Retinal pigment epithelial cell (primary cell): ENCODE results near the gene ANKRD11.
A peak's percentile ranks its signal among the peaks of the same experiment; 100 is the strongest.
"Not testable (repeated sequence)": the region's sequence is repeated elsewhere in the genome, so short reads cannot be mapped to it uniquely, and the experiment has no call there.

ENCODE experiments used
- DNase-seq: peaks from one replicate; pipeline ENCODE4 v3.0.0-alpha.2; 2010; ENCODE audit warnings: low read depth
- H3K4me3 ChIP-seq: 2 replicates; pipeline ENCODE4 v1.5.1; 2011; ENCODE audit warnings: mild to moderate bottlenecking, low read length, control low read depth, moderate library complexity
- TF ChIP-seq, protein P1 (sequence below): conservative IDR thresholded peaks from 2 replicates; pipeline ENCODE4 v1.5.1; 2011; ENCODE audit warnings: low read depth, low read length, control low read depth, inconsistent platforms

Gene ANKRD11

DNA sequence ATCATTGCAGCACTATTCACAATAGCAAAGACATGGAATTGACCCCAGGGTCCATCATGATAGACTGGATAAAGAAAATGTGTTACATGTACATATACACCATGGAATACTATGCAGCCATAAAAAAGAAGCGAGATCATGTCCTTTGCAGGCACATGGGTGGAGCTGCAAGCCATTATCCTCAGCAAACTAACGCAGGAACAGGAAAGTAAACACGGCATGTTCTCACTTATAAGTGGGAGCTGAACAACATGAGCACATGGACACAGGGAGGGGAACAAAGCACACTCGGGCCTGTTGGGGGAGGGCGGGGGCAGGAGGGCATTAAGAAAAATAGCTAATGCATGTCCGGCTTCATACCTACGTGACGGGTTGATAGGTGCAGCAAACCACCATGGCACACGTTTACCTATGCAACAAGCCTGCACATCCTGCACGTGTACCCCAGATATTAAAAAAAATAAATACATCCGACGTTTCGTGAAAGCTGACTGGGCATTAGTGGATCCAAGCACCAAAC lies 243.9 kb downstream of the ANKRD11 start:
- H3K4me3 ChIP-seq = peak overlapping the region; percentile 35
- TF ChIP-seq, protein P1, sequence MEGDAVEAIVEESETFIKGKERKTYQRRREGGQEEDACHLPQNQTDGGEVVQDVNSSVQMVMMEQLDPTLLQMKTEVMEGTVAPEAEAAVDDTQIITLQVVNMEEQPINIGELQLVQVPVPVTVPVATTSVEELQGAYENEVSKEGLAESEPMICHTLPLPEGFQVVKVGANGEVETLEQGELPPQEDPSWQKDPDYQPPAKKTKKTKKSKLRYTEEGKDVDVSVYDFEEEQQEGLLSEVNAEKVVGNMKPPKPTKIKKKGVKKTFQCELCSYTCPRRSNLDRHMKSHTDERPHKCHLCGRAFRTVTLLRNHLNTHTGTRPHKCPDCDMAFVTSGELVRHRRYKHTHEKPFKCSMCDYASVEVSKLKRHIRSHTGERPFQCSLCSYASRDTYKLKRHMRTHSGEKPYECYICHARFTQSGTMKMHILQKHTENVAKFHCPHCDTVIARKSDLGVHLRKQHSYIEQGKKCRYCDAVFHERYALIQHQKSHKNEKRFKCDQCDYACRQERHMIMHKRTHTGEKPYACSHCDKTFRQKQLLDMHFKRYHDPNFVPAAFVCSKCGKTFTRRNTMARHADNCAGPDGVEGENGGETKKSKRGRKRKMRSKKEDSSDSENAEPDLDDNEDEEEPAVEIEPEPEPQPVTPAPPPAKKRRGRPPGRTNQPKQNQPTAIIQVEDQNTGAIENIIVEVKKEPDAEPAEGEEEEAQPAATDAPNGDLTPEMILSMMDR = peak; percentile 21
- no peak for DNase-seq

DNA sequence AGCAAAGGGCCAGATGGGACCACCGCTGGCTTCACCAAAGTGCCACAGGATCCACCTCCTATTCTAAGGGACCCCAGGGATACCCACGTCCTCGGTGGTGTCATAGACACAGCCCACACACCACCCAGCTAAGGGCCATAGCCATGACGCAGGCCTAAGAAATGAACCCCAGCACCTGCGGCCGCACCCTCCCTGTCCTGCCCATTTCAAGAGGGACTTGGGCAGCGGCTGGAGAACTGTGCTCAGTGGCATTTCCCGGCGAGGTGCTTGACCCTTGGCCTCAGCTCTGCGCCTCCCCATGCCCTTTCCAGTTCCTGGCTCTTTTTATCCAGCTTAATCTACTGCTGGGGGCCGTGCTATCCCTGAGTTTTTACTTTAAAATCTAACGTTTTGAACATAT lies 245.6 kb downstream of the ANKRD11 start:
- no peak for DNase-seq
- no peak overlapping the region for H3K4me3 ChIP-seq
- TF ChIP-seq, protein P1 = no peak

DNA sequence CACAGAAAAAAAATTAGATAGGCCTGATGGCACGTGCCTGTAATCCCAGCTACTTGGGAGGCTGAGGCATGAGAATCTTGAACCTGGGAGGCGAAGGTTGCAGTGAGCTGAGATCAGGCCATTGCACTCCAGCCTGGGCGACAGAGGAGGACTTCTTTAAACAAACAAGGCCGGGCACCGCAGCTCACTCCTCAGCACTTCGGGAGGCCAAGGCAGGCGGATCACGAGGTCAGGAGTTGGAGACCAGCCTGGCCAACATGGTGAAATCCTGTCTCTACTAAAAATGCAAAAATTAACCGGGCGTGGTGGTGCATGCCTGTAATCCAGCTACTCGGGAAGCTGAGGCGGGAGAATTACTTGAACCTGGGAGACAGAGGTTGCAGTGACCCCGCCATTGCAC lies 246.1 kb downstream of the ANKRD11 start:
- not testable (repeated sequence) for DNase-seq

DNA sequence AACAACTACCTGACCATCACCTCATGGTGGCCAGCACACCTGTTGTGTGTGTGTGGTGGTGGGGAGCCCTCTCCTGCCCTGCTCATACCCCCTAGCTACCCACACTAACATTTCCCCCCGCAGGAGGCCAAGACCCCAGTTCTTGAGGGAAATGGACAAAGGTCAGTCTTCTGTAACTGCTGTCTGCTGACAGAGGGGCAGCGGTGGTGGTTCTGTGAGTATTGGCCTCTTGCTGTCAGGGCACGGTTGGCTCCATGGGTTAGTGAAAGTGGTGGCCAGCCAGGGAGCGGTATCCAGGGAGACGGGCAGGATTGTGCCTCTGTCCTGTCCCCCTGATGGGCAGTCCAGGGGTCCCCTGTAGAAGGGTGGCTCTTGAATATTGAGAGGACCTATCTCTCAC lies 246.7 kb downstream of the ANKRD11 start:
- no peak for DNase-seq
- H3K4me3 ChIP-seq = no peak overlapping the region
- TF ChIP-seq, protein P1 = no peak

More for the DNA sequence above, 246.1 kb downstream of the ANKRD11 start:
- H3K4me3 ChIP-seq = not testable (repeated sequence)

DNA sequence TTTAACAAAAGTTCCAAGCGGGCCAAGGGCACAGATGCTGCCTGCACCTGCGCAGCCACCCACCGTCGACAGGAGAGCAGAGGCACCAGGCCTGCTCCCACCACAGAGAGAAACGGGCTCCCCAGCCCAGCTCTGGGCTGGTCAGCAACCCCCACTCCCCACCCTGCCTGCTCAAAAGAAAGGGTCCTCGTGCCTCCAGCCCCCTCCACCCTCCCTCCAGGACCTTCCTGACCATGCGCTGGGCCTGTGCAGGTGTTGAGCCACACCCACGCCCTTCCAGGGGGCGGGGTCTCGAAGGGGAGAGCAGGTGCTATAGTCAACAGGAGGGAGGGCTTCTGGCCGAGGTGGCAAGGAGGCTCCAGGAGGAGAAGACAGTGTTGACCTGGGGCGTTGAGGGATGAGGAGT lies 247.6 kb downstream of the ANKRD11 start:
- no peak for DNase-seq
- H3K4me3 ChIP-seq = no peak overlapping the region
- TF ChIP-seq, protein P1 = no peak

DNA sequence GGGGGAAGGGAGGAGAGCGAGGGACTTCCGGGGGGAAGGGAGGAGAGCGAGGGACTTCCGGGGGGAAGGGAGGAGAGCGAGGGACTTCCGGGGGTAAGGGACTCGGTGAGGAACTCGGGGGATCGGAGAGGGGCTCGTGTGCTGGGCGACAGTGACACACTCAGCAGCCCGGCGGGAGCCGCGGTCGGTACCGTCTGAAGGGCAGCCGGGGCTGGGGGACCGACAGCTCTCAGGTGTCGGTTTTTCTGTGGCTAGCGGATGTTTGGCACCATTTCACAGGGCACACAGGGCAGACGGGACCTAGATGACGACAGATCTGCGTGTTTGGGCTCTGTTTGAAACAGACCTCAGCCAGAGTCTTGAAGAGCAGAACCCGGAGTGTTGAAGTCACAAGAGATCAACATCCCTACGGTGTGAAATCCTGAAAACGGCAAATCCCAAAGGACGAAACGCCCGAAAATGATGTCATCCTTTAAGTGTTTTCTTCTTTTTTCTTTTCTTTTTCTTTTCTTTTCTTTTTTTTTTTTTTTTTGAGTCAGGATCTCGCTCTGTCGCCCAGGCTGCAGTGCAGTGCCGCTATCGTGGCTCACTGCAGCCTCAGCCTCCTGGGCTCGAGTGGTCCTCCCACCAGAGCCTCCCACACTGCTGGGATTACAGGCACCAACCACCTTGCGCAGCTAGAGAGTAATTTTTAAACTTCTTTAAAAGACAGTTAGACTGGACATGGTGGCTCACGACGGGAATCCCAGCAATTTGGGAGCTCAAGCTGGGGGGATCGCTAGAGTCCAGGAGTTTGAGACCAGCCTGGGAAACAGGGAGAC lies 249.0 kb downstream of the ANKRD11 start:
- H3K4me3 ChIP-seq = peak overlapping the region; percentile 94
- TF ChIP-seq, protein P1 = no peak
- DNase-seq = no peak

DNA sequence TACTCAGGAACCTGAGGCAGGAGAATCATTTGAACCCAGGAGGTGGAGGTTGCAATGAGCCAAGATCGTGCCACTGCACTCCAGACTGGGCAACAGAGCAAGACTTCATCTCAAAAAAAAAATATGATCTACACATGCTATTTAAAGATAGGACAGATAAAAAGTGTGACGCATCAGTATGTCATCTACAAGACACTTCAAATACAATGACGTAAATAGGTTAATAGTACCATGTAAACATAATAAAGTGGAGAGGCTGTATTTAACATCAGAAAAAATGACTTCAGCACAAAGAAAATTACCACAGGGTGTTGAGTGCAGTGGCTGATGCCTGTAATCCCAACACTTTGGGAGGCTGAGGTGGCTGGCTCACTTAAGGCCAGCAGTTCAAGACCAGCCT lies 252.6 kb downstream of the ANKRD11 start:
- H3K4me3 ChIP-seq = no peak overlapping the region
- TF ChIP-seq, protein P1 = no peak
- no peak for DNase-seq
